GM19324 (cell line): ENCODE measurements around the gene ADAMTS16.

Experiments
- ATAC-seq: cut with Tn5 transposase; IDR thresholded peaks from one replicate; pipeline ENCODE4 v1.9.1; 2021; ENCODE audit warnings: mild to moderate bottlenecking, moderate library complexity; ENCODE audit not compliant: unreplicated experiment, low FRiP score

ADAMTS16 gene

GRCh38 chr5:5140479-5141338 is 579 bp downstream of the ADAMTS16 start:
- no peak for ATAC-seq

GRCh38 chr5:5141339-5141599 is 1.1 kb downstream of the ADAMTS16 start:
- ATAC-seq: no peak

- ATAC-seq: no peak
Measured at GRCh38 chr5:5141625-5142525, 1.7 kb downstream of the ADAMTS16 start.

- no peak for ATAC-seq
Measured at GRCh38 chr5:5144441-5144840, 4.3 kb downstream of the ADAMTS16 start.

- no peak for ATAC-seq
Measured at GRCh38 chr5:5145651-5146529, 5.8 kb downstream of the ADAMTS16 start.

- no peak for ATAC-seq
Measured at GRCh38 chr5:5146530-5147160, 6.5 kb downstream of the ADAMTS16 start.

GRCh38 chr5:5149154-5149553 is 9.0 kb downstream of the ADAMTS16 start:
- no peak for ATAC-seq

- no peak for ATAC-seq
Measured at GRCh38 chr5:5150667-5151066, 10.5 kb downstream of the ADAMTS16 start.

GRCh38 chr5:5154733-5155132 is 14.6 kb downstream of the ADAMTS16 start:
- ATAC-seq: no peak

- no peak for ATAC-seq
Measured at GRCh38 chr5:5155617-5156016, 15.5 kb downstream of the ADAMTS16 start.

GRCh38 chr5:5156471-5157082 is 16.4 kb downstream of the ADAMTS16 start:
- no peak for ATAC-seq

- ATAC-seq: no peak
Measured at GRCh38 chr5:5158472-5158895, 18.4 kb downstream of the ADAMTS16 start.

GRCh38 chr5:5159282-5160103 is 19.4 kb downstream of the ADAMTS16 start:
- ATAC-seq: no peak

- no peak for ATAC-seq
Measured at GRCh38 chr5:5164163-5164562, 24.0 kb downstream of the ADAMTS16 start.

- ATAC-seq: no peak
Measured at GRCh38 chr5:5165541-5166002, 25.4 kb downstream of the ADAMTS16 start.

GRCh38 chr5:5169466-5169865 is 29.3 kb downstream of the ADAMTS16 start:
- ATAC-seq: no peak

GRCh38 chr5:5178136-5178535 is 38.0 kb downstream of the ADAMTS16 start:
- no peak for ATAC-seq

- no peak for ATAC-seq
Measured at GRCh38 chr5:5178580-5178979, 38.5 kb downstream of the ADAMTS16 start.

- ATAC-seq: no peak
Measured at GRCh38 chr5:5179079-5179478, 38.9 kb downstream of the ADAMTS16 start.
